AG04450 (cell line): Measurements from ENCODE around the gene WNT5B. TPM values are rescaled to one million over a fixed set of nuclear protein-coding genes. Genes with fewer than 3 reads are reported as not detected.
"Not testable (repeated sequence)": the region's sequence is repeated elsewhere in the genome, so short reads cannot be mapped to it uniquely, and the experiment has no call there.

Experiments
- CTCF ChIA-PET: fragments of 300-600, 350-600 bp; formaldehyde crosslinking; extraction: SDS; loops from one replicate; lab custom pipeline; 2022; ENCODE audit warnings: antibody characterized with exemption, inconsistent platforms; lab: Charles Lee
- POLR2A ChIA-PET: fragments of 350-600 bp; formaldehyde crosslinking; extraction: SDS; loops from one replicate; lab custom pipeline; 2021; ENCODE audit warnings: antibody characterized with exemption, inconsistent platforms; lab: Yijun Ruan, JAX
- DNase-seq: peaks from one replicate; pipeline ENCODE4 v3.0.0-alpha.2; 2011; ENCODE audit warnings: low read depth, low spot score
- H3K27ac ChIP-seq: one replicate; pipeline ENCODE4 v1.5.1; 2012; ENCODE audit warnings: low read depth, low read length, control low read depth
- H3K27me3 ChIP-seq: one replicate; pipeline ENCODE4 v1.6.0; 2012; ENCODE audit warnings: low read length; ENCODE audit not compliant: control insufficient read depth, insufficient read depth
- H3K4me3 ChIP-seq: 2 replicates; pipeline ENCODE4 v1.5.1; 2011; ENCODE audit warnings: mild to moderate bottlenecking, low read depth, low read length, control low read depth
- H3K9me3 ChIP-seq: 2 replicates; pipeline ENCODE4 v1.5.1; 2012; ENCODE audit warnings: low read length; ENCODE audit not compliant: control insufficient read depth, insufficient read depth
- CTCF ChIP-seq: IDR thresholded peaks from 2 replicates; pipeline ENCODE4 v1.5.1; 2011; ENCODE audit warnings: low read depth, low read length, control low read depth, inconsistent platforms
- polyA plus RNA-seq: library from polyadenylated mRNA; depleted of rRNA; stranded (reverse); fragments of >200 nt; gene quantifications from 2 replicates; pipeline ENCODE4 v1.2.3, GENCODE V29; 2011

The WNT5B gene
- polyA plus RNA-seq, 1 experiment: 22.2 TPM

DNA sequence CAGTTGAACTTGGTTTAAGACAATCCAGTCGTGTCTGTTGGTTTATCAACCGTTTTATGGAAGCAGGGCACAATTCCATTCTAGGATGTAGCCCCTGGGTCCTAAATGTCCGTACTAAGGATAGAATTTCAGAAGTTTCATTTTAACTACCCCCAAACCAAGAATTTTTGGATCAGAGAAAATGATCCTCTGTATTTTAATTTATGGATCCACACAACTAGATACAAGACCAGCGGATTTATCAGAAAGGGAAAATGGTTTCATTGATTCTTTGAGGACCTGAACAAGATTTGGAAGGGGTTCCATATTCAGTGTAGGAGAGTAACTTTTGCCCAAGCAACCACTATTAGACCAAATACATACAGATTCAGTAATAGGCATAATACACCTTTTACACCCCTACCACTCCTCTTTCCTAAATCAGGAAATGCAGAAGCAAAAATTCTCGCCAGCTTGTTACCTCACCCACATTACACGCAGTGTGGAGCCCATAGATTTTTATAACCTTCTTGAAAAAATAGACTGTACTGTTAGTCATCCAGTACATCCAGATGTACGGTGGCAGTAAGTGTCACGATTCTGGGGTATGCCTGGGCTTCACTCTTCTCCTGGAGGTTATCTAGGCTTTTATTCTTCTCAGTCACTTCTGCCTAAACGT is 33.2 kb upstream of the WNT5B start:
- no peak for TF ChIP-seq CTCF
- CTCF ChIA-PET: interaction anchor here (0.8 kb wide), 1 partner anchor 478 kb away, joined by 3 read pairs; no protein-coding TSS in a partner anchor
- Histone ChIP-seq H3K27me3 (no peaks in the 10 kb centered on the region), H3K27ac (no peak overlapping the region), H3K9me3 (no peaks in the 10 kb centered on the region), H3K4me3 (no peak overlapping the region)
- no peak for DNase-seq
- POLR2A ChIA-PET: no interaction called here

- TF ChIP-seq CTCF: no peak
Observed at GRCh38 chr12:1598757-1599156, 30.3 kb upstream of the WNT5B start.

DNA sequence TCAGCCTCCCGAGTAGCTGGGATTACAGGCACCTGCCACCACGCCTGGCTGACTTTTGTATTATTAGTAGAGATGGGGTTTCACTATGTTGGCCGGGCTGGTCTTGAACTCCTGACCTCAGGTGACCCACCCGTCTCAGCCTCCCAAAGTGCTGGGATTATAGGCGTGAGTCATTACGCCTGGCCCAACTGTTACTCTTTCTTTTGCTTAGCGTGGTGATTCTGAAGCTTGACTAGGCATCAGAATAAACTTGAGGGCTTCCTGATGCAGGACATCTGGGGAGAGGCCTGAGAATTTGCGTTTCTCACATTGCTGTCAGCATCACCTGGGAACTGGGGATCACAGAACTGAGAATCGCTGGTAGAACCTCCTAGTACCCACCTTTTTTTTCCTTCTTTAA is 26.3 kb upstream of the WNT5B start:
- H3K27ac ChIP-seq, H3K9me3 ChIP-seq, POLR2A ChIA-PET, H3K27me3 ChIP-seq, H3K4me3 ChIP-seq, DNase-seq: not testable (repeated sequence)
- CTCF ChIA-PET: interaction anchor here (1.1 to 1.4 kb wide), 3 partner anchors 14 to 485 kb away, joined by 3 to 10 read pairs (median 3); no protein-coding TSS in a partner anchor

More at GRCh38 chr12:1598757-1599156, 30.3 kb upstream of the WNT5B start:
- ChIA-PET POLR2A (no interaction called here), CTCF (interaction anchor here (0.6 to 1.1 kb wide), 2 partner anchors 17 to 481 kb away, joined by 4 to 5 read pairs; no protein-coding TSS in a partner anchor)
- no peak for DNase-seq
- no peaks in the 10 kb centered on the region for H3K27me3 ChIP-seq
- no peak overlapping the region for H3K27ac ChIP-seq
- no peaks in the 10 kb centered on the region for H3K9me3 ChIP-seq
- H3K4me3 ChIP-seq: no peak overlapping the region

DNA sequence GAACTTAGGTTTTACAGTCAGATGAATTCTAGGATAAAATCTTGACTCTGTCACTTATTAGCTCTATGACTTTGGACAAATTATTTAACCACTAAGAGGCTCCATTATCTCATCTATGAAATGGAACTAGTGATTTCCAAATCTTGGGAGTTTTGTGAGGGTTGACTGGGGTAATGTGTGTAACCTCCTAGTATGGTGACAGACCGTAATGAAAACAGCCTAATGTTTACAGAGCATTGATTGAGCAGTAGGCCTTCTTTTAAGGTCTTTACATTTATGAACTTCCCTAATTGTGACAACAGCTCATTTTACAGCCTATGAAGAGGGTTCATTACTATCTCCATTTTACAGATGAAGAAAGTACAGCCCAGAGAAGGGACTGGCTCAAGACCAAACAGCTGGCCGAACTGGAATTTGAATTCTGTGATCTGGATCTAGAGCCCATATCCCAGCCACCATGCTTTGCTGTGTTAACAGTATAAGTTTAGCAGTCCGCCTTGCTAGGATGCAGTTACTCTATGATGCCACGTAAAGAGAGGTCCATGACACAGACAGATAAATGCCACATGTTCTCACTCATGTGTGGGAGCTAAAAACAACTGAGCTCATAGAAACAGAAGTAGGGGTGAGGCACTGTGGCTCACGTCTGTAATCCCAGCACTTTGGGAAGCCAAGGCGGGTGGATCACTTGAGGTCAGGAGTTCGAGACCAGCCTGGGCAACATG is 25.6 kb upstream of the WNT5B start:
- ChIA-PET POLR2A (no interaction called here), CTCF (interaction anchor here (0.7 to 1.4 kb wide), 5 partner anchors 13 to 485 kb away, joined by 3 to 10 read pairs (median 3); no protein-coding TSS in a partner anchor)
- Histone ChIP-seq H3K9me3 (no peaks in the 10 kb centered on the region), H3K4me3 (no peak overlapping the region), H3K27me3 (no peaks in the 10 kb centered on the region), H3K27ac (no peak overlapping the region)
- DNase-seq: no peak
- TF ChIP-seq CTCF: no peak

GRCh38 chr12:1604464-1604863 is 24.6 kb upstream of the WNT5B start:
- Histone ChIP-seq H3K9me3 (no peaks in the 10 kb centered on the region), H3K4me3 (no peak overlapping the region), H3K27me3 (no peaks in the 10 kb centered on the region), H3K27ac (no peak overlapping the region)
- ChIA-PET CTCF (interaction anchor here (1.1 to 4.4 kb wide), 4 partner anchors 12 to 487 kb away, joined by 3 to 37 read pairs (median 4); no protein-coding TSS in a partner anchor), POLR2A (no interaction called here)
- no peak for TF ChIP-seq CTCF
- DNase-seq: no peak
